Loucy (cell line): ENCODE measurements around the gene SPATA3.

Experiments used
- H2AFZ ChIP-seq: fragments of 200-600 bp; sonication (generic); 2 replicates; pipeline ENCODE4 v1.6.0; 2016; ENCODE audit warnings: antibody characterized with exemption, mild to moderate bottlenecking, low read length, moderate library complexity
- H3F3A ChIP-seq: fragments of 200-600 bp; 2 replicates; pipeline ENCODE4 v1.6.0; 2016; ENCODE audit warnings: antibody characterized with exemption, low read depth, mild to moderate bottlenecking
- H3K27me3 ChIP-seq: fragments of 200-600 bp; sonication (generic); 2 replicates; pipeline ENCODE4 v1.6.1; 2014; ENCODE audit warnings: low read length, mild to moderate bottlenecking; ENCODE audit not compliant: insufficient read depth, poor library complexity, severe bottlenecking
- H3K36me3 ChIP-seq: fragments of 200-600 bp; sonication (generic); 2 replicates; pipeline ENCODE4 v1.6.1; 2016; ENCODE audit warnings: low read length; ENCODE audit not compliant: insufficient read depth
- H3K4me1 ChIP-seq: fragments of 200-600 bp; sonication (generic); 2 replicates; pipeline ENCODE4 v1.5.1; 2014; ENCODE audit warnings: low read length, mild to moderate bottlenecking; ENCODE audit not compliant: insufficient read depth, poor library complexity, severe bottlenecking
- H3K4me2 ChIP-seq: fragments of 200-600 bp; sonication (generic); 2 replicates; pipeline ENCODE4 v1.6.0; 2014; ENCODE audit warnings: antibody characterized with exemption, low read length, low read depth, mild to moderate bottlenecking; ENCODE audit not compliant: poor library complexity, severe bottlenecking
- H3K4me3 ChIP-seq: fragments of 200-600 bp; sonication (generic); 2 replicates; pipeline ENCODE4 v1.5.1; 2014; ENCODE audit warnings: low read length, mild to moderate bottlenecking, mixed read lengths; ENCODE audit not compliant: poor library complexity, severe bottlenecking
- H3K79me2 ChIP-seq: fragments of 200-600 bp; sonication (generic); 2 replicates; pipeline ENCODE4 v1.6.1; 2014; ENCODE audit warnings: low read length; ENCODE audit not compliant: insufficient read depth
- H3K9ac ChIP-seq: fragments of 200-600 bp; sonication (generic); 2 replicates; pipeline ENCODE4 v1.6.0; 2014; ENCODE audit warnings: mild to moderate bottlenecking, low read depth, low read length, moderate library complexity; ENCODE audit not compliant: poor library complexity, severe bottlenecking
- H3K9me2 ChIP-seq: fragments of 200-600 bp; sonication (generic); replicated peaks from 2 replicates; pipeline ENCODE4 v1.6.1; 2016; ENCODE audit warnings: low read depth, low read length, mixed read lengths
- H3K9me3 ChIP-seq: fragments of 200-600 bp; sonication (generic); 2 replicates; pipeline ENCODE4 v1.6.1; 2014; ENCODE audit warnings: mild to moderate bottlenecking, antibody characterized with exemption, low read length, low read depth; ENCODE audit not compliant: insufficient read depth
- H4K20me1 ChIP-seq: fragments of 200-600 bp; sonication (generic); 2 replicates; pipeline ENCODE4 v1.6.0; 2014; ENCODE audit warnings: antibody characterized with exemption, low read length, mild to moderate bottlenecking; ENCODE audit not compliant: insufficient read depth, poor library complexity, severe bottlenecking
- EZH2phosphoT487 ChIP-seq: fragments of 200-600 bp; IDR thresholded peaks from 2 replicates; pipeline ENCODE4 v1.6.1; 2018; ENCODE audit warnings: antibody characterized with exemption, mild to moderate bottlenecking, moderate library complexity, borderline replicate concordance
- TF ChIP-seq, protein P1 (sequence below): fragments of 200-600 bp; sonication (generic); conservative IDR thresholded peaks from 2 replicates; pipeline ENCODE4 v1.5.1; 2014; ENCODE audit warnings: mild to moderate bottlenecking, antibody characterized with exemption, low read length

The SPATA3 gene

DNA sequence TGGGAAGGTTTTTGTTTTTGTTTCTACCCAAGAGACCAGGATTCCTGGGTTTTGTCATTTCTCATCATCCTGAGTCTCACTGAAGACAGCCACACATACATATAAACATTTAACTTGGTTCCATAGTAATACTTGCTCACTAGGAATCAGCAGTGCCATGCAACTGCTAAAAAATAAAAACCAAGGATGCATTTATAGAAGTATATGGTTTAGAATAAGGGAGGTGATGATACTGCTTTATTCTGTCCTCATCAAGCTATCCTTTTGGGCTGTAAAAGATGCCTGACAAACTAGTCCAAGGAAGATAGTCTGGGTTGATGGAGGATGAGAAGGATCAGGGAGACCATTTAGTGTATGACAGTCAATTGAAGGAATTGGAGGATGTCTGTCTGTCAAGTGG is 740 bp downstream of the SPATA3 start:
- Histone ChIP-seq H3K79me2 (no peaks in the 10 kb centered on the region), H2AFZ (no peak overlapping the region), H3F3A (no peaks in the 10 kb centered on the region), H3K36me3 (no peaks in the 10 kb centered on the region), H3K9ac (no peak overlapping the region), H3K4me2 (no peak overlapping the region), H3K27me3 (no peaks in the 10 kb centered on the region), H3K4me1 (no peaks in the 10 kb centered on the region), H3K9me3 (no peaks in the 10 kb centered on the region), H3K9me2 (no peaks in the 10 kb centered on the region), H4K20me1 (no peaks in the 10 kb centered on the region), H3K4me3 (no peak overlapping the region)
- TF ChIP-seq EZH2phosphoT487, result no peak
- TF ChIP-seq, protein P1, sequence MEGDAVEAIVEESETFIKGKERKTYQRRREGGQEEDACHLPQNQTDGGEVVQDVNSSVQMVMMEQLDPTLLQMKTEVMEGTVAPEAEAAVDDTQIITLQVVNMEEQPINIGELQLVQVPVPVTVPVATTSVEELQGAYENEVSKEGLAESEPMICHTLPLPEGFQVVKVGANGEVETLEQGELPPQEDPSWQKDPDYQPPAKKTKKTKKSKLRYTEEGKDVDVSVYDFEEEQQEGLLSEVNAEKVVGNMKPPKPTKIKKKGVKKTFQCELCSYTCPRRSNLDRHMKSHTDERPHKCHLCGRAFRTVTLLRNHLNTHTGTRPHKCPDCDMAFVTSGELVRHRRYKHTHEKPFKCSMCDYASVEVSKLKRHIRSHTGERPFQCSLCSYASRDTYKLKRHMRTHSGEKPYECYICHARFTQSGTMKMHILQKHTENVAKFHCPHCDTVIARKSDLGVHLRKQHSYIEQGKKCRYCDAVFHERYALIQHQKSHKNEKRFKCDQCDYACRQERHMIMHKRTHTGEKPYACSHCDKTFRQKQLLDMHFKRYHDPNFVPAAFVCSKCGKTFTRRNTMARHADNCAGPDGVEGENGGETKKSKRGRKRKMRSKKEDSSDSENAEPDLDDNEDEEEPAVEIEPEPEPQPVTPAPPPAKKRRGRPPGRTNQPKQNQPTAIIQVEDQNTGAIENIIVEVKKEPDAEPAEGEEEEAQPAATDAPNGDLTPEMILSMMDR, result no peak

DNA sequence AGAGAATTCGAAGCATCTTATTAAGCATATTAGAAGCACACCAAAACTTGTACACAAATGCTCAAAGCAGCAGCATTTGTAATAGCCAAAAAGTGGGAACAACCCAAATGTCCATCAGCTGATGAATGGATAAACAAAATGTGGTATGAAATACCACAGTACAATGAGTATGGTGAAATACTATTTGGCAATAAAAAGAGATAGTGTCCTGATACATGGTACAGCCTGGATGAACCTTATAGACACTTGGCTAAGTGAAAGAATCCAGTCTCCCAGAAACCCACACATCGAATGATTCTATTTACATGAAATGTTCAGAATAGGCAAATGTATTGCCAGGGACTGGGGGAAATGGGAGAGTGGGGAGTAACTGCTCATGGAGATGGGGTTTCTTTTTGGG is 3.0 kb downstream of the SPATA3 start:
- Histone ChIP-seq H3K9ac (no peak overlapping the region), H3K27me3 (peaks cover 4% of the 10 kb centered on the region), H3F3A (no peaks in the 10 kb centered on the region), H3K4me3 (no peak overlapping the region), H2AFZ (no peak overlapping the region), H3K9me3 (no peaks in the 10 kb centered on the region), H3K4me2 (no peak overlapping the region), H3K9me2 (no peaks in the 10 kb centered on the region), H3K4me1 (no peaks in the 10 kb centered on the region), H3K79me2 (no peaks in the 10 kb centered on the region), H3K36me3 (no peaks in the 10 kb centered on the region), H4K20me1 (no peaks in the 10 kb centered on the region)
- TF ChIP-seq, protein P1, result no peak
- TF ChIP-seq EZH2phosphoT487, result no peak

DNA sequence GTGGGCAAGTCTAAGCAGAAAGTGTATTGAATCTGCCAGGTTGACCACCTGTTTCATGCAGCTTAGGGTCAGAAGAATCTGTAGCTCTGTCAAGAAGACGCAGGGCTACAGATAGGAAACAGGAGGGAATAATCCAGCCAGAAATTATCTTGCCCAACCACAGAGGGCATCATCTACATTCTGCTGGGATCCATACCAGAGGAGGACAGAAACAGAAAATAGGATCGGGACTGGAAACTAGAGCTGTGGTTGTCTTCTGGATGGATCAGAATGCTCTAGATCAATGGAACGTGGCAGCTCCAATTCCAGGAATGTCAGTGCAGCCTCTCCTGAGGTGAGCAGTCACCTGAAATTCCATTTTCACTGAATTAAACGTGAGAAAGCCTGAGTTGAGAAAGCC is 3.6 kb downstream of the SPATA3 start:
- Histone ChIP-seq H3K4me3 (no peak overlapping the region), H3K9me3 (no peaks in the 10 kb centered on the region), H3K36me3 (no peaks in the 10 kb centered on the region), H3K4me2 (no peak overlapping the region), H2AFZ (no peak overlapping the region), H4K20me1 (no peaks in the 10 kb centered on the region), H3F3A (no peaks in the 10 kb centered on the region), H3K9me2 (no peaks in the 10 kb centered on the region), H3K4me1 (no peaks in the 10 kb centered on the region), H3K79me2 (no peaks in the 10 kb centered on the region), H3K9ac (no peak overlapping the region), H3K27me3 (peaks cover 4% of the 10 kb centered on the region)
- no peak for TF ChIP-seq EZH2phosphoT487
- TF ChIP-seq, protein P1, result no peak
